Stimulated activated CD8-positive, alpha-beta memory T cell treated with anti-CD3 and anti-CD28 coated beads, Interleukin-7, amount 100 ng/mL, for 48 hours (primary cell): ENCODE measurements around the gene C5.
A peak's percentile ranks its signal among the peaks of the same experiment; 100 is the strongest.

Experiments used
- DNase-seq, 2 donors: peaks; one replicate each; pipeline ENCODE4 v3.0.0-alpha.2; 2020; ENCODE audit warnings: low read depth in 1 of 2; ENCODE audit errors: extremely low read depth in 1 of 2

Gene C5

DNA sequence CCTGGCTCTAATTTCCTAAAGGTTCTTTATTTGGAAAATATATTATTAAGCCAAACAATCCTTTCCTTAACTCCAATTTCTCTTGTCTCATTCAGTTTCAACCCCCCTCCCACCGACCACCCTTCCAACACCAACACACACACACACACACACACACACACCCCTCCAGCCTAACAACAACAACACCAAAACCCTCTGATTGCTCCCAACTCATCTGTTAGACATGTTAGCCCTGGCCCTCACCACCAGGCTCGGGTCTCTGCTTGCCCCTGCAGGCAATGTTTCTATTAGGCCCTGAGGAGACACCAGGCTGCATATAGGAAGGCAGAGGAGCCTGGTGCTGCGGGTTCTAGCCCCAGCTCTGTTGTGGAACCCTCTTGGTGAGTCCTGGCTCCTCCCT, 105.1 kb downstream of the C5 start:
- no peak for DNase-seq

DNA sequence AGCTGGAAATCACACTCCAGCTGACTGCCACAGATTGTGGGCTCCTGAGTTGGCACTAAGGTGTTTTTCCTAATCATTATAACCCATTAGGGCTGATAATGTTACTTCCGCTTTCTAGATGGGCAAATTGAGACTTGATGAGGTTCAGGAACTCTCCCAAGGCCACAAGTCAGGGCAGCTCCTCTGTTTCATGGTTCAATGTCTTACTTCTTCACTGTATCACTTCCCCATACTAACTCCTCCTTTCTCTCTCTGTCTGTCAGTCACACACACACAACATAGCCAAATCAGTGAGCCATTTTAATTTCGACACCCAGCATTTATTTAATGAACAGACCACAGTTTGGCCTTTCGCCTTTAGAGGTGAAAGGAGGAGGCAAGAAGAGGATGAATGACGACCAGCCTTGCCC, 105.6 kb downstream of the C5 start:
- DNase-seq: no peak

DNA sequence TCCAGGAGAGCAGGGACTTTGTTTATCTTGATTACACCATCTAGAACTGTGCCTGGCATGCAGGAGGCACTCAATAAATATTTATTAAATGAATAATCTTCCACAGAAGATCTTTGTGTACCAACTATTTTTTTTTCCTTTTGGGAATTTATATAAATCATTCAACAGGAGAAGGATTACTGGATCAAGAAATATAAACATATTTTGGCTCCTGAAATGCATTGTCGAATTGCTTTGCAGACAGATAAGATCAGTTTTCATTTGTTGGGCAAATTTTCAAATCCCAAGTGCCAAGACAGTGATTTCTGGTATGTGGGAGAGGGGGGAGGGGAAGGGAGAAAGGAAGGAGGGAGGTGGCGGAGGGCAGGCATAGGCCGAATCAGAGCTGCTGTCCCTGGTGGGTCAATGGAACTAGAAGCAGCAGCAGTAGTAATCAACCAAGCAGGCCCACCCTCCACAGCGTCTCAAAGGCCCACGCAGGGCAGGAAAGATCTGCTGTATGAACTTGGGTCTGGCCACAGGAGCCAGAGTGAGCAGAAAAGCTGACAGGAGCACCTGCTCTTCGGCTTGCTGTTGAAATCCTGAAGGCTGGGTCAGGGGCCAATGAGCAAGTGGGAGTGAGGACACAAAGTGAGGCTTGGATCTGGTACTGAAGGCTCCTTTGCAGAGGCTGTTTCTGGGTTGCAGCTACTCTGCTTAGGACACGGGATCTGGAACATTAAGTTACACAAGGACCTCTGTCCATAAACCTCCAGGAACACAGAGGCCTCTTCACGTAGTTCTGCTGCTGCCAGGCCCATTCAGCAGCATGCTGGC, 107.7 kb downstream of the C5 start:
- no peak for DNase-seq

DNA sequence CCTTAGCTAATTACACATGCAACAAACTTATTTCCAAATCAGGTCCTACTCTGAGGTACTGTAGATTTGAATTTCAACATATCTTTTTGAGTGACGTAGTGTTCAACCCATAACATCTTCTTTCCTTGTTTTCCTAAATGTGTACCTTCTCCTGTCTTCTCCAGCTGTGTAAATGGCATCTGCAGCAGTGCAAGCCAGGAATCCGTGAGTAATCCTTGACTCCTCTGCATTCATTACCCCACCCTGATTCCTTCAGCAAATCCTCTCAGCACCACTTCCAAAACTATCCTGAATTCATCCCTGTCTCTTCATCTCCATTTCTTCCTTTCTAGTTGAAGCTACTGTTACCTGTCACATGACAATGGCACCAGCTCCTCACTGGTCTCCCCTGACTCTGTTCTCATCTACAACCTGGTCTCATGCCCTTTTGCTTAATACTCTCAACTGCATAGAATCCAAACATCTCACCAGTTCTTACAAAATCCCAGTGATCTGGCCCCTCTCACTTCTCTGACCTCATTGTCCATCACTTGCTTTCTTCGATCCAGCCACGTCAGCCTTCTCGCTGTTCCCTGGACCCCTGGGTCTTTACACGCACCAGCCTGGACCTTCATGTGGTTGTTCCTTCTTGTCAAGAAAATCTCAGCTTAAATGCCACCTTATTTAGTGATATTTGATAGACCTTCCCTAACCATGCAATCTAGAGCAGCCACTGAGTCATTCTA, 108.9 kb downstream of the C5 start:
- DNase-seq: no peak

DNA sequence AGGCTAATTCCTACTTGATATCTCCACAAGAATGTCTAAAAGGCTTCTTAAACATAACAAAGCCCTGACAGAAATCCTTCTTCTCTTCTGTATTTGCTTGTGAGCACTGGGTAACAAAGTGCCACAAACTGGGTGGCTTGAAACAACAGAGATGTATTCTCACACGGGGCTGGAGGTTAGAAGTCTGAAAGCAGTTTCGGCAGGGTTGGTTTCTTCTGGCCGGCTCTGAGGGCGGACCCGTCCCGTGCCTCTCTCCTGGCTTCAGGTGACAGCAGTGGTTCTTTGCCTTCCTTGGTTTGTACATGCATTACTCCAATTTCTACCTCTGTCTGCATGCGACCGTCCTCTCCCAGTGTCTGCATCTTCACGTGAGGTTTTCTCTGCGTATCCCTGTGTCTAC, 109.5 kb downstream of the C5 start:
- DNase-seq: no peak

DNA sequence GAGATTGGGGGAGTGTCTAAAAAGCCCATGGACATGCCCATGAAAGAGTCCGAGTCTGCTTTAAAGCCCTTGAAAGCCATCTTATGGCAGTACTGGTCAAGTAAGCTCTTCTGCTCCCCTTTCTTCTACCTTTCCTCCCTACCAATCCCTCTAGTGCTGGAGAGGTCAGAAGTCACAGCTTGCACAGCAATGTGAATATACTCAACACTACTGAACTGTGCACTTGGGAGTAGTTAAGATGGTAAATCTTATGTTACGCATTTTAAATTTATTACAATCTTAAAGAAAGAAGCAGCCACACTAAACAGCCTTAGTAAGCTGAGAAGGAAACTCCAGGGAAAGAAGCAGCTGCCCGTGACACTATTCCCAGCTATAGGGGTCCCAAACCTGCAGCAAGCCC, 111.2 kb downstream of the C5 start:
- no peak for DNase-seq

DNA sequence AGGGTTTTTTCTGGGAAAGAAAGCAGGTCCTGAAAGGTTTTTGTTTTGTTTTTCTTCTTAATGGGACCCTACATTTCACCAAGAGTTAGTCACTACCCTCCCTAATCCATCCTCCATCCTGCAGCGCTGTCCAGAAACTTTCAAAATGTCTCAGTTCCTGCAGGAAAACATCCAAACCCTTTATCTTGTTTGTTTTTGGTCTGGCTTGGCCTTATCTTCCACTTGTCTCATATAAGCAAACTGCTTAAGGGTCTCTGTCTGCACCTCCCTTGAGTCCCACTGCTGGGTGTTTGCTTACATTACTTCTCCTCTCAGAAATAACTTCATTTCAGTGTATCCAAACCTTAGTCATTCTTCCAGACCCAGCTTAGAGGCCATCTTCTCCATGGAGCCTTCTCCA, 112.5 kb downstream of the C5 start:
- no peak for DNase-seq

DNA sequence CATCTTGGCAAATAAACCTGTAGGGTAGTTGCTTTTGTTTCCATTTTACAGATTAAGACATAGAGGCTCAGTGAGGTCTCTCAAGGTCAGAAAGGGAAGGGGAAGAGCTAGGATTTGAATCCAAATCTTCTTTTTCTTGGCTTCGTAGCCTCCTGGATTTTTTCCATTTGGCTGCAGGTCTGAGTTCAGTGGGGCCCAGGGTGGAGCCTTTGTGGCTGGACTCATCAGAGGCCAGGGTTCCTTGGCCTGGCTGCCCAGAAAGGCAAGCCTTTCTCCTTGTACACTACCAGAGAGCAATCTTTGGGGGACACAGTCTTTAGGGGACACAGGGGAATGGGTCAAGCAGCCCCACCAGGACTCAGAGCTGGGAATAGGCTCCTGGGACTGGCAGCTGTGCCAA, 112.9 kb downstream of the C5 start:
- DNase-seq: no peak

DNA sequence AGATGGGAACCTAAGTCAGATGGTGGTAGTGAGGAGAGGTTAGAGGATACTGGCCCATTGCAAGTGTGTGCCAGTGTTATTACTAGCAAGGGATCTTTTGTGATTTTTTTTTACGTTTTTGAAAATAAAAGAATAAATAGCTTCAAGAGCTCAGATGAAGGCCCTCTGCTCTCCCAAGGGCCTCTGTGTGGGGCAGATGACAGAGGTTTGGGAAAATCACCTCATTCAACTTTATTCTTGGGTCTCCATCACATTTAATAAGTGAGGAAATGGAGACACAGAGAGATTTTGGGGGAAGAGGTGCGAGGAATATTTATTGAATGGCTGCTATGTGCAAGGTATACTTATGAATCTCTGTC, 113.3 kb downstream of the C5 start:
- no peak for DNase-seq

DNA sequence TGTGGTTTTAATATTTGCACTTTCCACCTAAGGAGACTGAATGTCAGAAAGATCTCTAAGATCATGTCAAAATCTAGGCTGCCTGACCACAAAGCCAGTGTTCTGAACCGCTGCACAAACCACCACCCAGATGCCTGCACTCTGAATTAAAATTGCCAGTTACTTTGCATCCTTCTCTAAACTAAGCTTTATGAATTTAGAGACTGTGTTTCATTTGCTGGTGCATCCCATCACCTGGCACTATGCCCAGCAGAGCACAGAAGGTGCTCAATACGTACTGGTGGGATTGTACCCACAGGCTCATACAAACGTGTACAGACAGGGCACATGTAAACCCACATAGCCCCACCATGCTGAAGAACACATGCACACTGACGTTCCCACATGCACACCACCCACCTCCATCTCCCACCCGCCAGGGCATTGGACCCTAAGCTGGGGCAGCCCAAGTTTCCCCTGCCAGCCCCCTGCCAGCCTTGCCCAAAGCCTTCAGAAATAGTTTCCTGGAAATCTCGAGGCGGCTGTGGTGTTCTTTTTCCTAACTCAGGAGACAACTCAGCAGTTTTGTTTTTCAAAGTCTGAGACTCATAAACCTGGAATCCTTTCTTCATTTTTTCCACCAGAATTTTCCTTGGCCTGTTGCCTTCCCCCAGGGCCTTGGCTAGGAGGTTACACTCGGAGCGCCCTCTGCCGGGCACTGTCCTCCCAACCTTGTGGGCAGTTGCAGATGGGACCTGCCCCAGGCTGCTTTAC, 113.9 kb downstream of the C5 start:
- DNase-seq: peak; percentile 75 to 87

DNA sequence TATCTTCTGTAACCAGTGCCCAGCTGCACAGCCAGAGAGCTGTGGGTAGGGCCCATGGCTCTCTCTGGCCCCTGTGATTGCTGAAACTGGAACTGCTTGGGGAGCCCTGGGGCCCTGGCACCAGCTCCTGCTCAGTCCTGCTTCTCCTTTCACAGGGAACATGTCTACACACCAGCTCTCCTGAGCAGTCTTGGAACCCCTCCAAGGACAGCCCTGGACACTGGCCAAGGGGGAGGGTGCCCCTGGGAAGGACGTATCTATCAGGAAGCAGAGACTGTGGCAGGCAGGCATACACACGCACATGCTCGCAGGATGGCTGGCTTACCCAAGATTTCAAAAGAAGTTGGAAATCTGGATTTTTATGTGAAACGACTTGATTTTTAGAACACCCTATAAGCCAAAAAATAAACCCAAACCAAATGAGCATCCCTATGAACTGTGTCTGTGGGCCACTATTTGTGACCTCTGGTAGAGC, 114.7 kb downstream of the C5 start:
- DNase-seq: no peak

DNA sequence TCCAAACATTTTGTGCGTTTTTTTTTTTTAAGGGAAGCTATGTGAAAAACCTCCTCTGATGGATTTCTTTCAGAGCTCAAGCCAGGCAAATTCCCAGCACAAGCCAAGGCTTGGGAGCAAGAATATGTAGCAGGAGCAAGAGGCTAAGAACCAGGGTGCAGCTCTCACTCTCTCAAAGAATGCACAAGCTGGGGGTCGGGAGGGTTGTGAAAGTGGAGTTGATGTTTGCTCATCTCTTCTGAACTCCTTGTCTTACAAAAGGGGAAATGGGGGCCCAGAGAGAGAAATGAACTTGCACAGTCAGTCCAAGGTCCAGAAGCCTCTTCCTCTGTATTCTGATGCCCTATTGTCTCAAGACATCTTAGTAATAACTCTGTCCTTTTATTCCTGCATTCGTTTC, 115.8 kb downstream of the C5 start:
- DNase-seq: no peak

DNA sequence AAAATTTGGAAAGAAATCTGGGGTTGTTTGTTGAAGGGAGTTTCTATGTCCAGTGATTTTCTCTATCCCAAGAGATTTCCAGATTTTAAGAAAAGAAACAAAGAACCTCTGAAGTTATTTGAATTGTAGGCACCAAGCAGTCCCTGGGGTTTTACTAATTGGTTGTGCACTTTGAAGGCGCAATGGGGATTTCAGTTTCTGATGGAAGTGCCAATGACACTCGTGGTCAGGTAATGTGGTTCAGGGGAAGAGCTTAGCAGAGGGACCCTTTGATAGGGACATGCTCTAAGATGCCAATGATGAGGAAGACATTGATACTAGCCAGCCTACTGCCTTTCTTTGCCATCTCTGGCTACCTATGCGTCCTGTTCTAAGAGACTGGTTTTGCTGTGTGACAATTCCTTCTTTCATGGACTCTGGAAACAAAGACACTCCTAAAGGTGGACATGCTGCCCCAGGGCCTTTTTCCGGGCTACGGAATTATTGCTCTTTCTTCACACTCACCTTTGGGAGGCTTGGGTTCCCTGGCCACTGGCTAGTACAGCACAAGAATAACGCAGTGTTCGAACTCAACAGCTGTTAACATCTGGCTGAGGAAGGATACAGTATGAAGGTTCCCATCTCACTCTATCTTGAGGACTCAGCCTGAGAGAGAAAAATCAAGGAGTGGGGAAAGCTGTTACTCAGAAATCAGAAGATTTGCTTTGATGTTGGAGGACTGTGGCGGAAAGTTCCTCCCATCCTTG, 116.6 kb downstream of the C5 start:
- DNase-seq: no peak

DNA sequence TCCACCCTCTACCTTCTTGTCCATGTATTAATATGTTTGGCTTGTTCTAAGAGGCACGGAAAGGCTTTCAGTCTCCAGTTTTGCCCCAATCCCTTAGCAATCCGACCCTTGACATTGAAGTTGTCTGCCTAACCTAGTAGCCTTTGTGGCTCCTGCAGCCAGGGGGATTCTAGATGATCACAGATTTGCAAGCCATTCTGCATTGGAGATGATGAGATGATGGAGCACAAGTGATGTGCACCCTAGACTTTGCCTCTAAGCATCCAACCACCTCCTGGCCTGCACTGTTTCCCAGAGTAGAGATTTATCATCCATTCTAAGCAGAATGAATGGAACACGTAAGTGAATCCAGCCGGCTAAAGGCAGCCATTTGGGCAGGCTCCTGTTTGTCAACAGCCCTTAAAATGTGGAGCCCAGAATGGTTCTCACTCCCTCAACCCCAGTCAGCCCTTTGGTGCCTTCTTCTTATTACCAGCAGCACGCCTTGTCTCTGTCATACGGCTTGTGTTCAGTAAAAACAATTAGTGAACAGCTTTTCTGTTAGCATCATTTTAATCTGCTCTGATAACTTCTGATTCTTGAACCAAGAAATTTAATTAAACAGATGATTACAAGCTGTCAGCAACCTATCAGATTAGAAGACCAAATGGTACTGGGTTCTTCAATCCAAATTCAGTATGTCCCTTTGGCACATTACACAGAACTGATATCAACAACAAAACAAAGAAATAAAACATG, 117.8 kb downstream of the C5 start:
- DNase-seq: no peak

DNA sequence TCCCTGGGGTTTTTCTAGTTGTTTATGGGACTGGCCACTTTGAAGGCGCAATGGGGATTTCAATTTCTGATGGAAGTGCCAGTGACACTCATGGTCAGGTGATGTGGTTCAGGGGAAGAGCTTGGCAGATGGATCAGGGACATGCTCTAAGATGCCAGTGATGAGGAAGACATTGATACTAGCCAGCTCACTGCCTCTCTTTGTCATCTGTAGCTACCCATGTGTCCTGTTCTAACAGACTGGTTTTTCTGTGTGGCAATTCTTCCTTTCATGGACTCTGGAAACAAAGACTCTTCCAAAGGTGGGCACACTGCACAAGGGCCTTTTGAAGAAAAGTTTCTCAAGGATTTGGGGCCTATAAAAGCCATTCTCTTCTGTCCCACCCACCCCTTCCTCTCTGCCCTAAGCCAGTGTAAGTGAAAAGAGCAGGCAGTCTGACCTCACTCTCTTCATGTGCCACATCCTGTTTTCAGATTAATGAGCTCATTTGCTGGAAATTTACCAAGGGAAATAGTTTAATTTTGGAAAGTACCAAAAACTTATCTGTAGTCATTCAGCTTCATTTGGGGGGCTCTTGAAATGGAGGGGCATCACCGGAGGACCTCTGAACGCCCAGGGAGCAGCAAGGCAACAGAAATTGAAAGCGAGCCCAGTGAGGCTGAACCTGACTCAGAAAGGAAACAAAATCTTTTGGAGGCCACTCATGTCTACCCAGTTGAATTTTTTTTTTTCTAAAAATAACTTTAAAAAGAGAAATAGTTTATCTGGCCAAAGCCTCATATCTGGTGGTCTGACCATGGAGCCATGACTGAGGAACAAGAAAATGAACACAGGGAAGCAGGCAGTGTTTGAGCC, 118.6 kb downstream of the C5 start:
- DNase-seq: peak in 1 of 2 donors; percentile 67

DNA sequence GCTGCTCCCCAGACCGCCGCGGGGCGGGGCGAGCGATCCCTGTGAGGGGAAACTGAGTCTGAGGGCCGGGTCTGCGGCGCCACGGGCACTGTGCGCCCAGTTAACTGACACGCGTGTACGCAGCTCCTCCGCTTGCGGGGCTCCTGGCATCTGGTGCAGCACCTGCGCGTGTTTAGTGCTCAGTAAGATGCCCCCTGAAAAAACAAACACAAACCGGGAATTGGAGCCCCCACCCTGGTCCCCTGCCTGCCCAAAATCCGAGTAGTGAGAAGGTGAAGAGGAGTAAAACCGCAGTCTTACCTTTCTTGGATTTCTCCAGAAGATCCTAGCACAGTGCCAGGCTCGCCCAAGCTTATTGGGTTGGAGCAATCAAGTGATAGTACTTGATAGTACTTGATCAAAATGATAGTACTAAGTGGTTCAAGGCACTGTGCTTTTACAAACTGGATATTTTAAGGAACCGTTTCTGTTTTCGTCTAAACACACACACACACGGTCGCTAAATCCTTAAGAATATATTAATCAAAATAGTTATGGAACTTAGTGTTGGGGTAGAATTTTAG, 120.8 kb downstream of the C5 start:
- no peak for DNase-seq

DNA sequence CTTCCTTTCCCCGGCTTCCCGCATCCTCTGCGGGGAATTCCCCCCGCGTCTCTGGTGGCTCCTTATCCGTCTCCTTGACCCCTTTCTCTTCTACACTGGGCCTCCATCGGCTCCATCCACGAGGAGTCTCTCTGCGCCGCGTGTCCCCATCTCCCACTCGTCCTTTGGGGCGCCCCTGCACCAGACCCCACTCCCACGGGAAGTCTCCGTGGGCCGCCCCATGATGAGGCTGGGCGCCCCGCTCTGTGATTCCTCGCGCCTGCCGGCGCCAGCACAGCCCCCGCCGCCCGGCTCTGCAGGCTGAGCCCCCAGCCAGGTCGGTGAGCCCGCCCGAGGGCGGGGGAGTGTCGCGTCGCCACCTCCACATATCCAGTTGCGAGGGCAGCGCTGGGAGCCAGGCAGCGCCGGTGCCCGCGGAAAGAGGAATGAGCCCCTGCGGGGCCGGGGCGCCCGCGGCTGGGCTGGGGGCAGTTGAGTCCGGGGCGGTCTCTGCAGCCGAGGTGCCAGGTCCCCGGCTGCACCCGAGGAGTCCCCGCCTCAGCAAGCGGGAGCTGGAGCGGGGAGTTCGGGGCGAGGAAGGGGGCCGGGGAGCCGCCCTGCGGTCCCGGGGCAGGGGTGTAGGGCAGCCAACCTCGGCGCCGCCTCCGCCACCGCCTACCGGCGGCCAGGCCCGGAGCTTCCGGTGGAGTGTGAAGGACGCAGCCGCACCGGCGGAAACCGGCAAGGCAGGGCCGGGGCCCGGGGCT, 121.4 kb downstream of the C5 start:
- peak; percentile 62 to 72 for DNase-seq

DNA sequence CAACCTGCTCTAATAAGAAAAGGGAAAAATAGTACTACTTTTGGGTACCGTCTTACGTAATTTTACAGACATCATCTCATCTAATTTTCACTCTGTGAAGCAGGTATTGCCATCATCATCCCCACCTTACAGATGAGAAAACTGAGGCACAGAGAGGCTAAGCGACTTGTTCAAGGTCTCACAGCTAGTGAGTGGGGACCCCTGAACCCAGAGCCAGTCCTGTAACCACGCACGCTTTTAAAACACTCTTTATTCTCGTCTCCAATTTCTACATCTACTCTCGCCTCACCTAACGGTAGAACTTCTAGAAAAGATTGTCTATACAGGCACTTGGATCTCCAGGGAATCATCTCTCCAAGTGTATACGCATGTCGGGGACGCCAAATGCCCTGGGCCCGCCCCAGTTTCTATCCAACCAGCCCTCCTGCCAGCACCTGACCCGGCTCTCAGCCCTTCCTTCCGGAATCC, 122.0 kb downstream of the C5 start:
- no peak for DNase-seq
